SHP77 treated with DMSO at 0.1 percent for 48 hours (cell line): ENCODE results near the gene TMEM108.
A peak's percentile ranks its signal among the peaks of the same experiment; 100 is the strongest.

Experiments
- DNase-seq: peaks from one replicate; lab custom pipeline; 2025; lab: John Stamatoyannopoulos, UW

The TMEM108 gene

DNA sequence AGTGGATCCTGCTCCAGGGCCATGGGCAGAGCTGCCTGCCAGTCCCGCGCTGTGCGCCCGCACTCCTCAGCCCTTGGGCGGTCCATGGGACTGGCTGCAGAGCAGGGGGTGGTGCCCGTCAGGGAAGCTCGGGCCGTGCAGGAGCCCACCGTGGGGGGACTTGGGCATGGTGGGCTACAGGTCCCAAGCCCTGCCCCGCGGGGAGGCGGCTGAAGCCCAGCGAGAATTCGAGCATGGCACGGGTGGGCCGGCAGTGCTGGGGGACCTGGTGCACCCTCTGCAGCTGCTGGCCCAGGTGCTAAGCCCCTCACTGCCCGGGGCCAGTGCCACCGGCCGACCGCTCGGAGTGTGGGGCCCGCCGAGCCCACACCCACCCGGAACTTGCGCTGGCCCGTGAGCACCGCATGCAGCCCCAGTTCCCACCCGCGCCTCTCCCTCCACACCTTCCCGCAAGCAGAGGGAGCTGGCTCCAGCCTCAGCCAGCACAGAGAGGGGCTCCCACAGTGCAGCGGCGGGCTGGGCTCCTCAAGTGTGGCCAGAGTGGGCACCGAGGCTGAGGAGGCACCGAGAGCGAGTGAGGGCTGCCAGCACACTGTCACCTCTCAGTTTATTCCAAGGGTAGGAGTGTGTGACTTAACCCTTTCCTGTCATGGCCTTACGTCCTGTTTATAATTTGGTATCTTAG, 129.3 kb downstream of the TMEM108 start:
- no peak for DNase-seq

GRCh38 chr3:133168025-133168401, 129.8 kb downstream of the TMEM108 start:
- DNase-seq = no peak

- DNase-seq = no peak
These were observed 131.3 kb downstream of the TMEM108 start for GRCh38 chr3:133169331-133170068.

- no peak for DNase-seq
These were observed 133.6 kb downstream of the TMEM108 start for GRCh38 chr3:133171831-133172230.

GRCh38 chr3:133181392-133182150, 143.4 kb downstream of the TMEM108 start:
- DNase-seq = no peak

DNA sequence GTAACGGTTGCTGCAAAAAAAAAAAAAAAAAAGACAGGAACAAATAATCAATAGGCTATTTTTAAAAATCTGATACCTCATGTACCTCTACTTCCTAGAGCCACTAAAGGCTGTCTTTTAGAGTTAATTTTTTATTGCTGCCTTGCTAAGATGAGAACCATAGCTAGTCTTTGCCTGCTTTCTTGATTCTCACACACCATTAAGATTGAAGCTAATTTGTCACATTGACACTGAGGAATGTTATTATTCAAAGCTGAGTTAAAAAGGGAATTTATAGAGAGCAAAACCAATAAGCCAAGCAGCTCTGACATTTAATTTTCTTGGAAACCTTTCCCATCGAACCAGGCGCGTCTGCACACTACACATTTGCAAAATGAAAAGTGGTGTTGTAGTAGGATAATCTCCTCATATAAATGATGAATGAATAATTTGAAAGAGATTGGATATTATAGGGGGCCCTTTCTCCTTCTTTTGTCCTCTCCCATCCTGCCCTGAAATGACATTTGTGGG, 149.7 kb downstream of the TMEM108 start:
- DNase-seq = no peak

- DNase-seq = peak; percentile 44
These were observed 150.8 kb downstream of the TMEM108 start for GRCh38 chr3:133188996-133189395.

DNA sequence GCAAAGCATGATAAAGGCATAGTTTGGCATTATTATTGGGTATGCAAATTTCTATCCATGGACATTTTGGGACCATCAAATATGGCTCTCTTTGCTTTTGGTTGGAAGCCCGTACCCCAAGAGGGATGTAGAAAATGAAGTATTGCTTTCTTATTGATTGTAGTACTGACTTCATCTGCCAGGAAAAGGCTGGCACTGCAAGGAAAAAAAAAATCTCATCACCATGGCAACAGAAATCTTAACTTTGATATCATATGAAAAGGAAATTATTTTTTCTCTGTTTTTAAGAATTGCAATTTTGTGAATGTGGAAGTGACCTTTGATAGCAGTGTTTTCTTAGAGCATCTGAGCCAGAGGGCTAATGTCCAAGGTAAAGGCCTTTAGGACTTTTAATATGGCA, 151.7 kb downstream of the TMEM108 start:
- no peak for DNase-seq

- no peak for DNase-seq
These were observed 153.6 kb downstream of the TMEM108 start for GRCh38 chr3:133191818-133192217.

- DNase-seq = no peak
These were observed 154.3 kb downstream of the TMEM108 start for GRCh38 chr3:133192363-133192945.

GRCh38 chr3:133192967-133193366, 154.8 kb downstream of the TMEM108 start:
- DNase-seq = no peak

GRCh38 chr3:133196527-133196926, 158.3 kb downstream of the TMEM108 start:
- no peak for DNase-seq

GRCh38 chr3:133197619-133198018, 159.4 kb downstream of the TMEM108 start:
- no peak for DNase-seq

- no peak for DNase-seq
These were observed 168.7 kb downstream of the TMEM108 start for GRCh38 chr3:133206921-133207320.

DNA sequence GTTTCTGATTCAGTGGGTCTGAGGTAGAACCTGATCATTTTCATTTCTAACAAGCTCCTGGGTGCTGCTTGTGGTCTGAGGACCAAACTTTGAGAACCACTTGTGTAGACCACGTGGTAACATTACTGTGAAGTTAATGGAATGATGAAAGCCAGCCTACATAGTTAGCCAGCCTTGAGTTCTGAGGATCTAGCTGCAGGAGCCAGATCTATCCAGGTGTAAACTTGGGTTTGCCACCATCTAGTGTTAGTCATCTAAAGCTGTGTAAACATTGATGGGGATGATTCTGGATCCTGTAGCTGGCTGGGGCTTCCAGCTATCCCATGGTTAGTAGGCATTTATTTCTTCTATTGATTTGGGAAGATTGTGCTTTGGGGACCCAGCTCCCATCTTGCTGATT, 170.0 kb downstream of the TMEM108 start:
- DNase-seq = no peak

DNA sequence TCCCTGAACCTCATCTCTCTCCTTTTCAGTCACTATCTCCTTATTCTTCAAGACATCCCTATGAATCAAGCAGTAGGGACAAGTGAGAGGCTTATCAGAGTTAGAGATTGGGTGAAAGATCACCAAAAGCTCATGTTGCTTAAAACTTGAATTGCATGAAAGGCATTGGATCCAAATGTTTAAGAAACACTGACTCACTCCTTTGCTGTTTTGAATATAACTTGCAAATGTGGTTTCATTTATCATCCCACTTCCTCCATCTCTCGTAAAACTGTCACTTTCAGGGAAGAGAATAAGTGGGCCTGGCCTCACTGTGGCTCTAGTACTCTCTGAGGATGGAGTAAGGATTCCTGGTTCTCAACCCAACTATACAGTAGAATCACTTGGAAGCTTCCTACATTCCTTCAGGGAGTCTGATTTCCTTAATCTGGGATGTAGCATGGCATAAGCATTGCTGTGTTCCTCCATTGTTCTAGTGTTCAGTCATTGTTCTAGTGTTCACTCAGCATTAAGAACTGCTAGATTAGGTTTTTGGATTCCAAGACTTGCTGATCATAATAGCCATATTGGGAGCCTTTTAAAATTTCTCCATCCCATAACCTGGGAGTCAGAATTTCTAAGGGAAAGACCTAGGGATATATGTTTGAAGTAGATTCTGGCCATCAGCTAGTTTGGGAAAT, 171.8 kb downstream of the TMEM108 start:
- DNase-seq = no peak

GRCh38 chr3:133210656-133211055, 172.5 kb downstream of the TMEM108 start:
- DNase-seq = no peak

DNA sequence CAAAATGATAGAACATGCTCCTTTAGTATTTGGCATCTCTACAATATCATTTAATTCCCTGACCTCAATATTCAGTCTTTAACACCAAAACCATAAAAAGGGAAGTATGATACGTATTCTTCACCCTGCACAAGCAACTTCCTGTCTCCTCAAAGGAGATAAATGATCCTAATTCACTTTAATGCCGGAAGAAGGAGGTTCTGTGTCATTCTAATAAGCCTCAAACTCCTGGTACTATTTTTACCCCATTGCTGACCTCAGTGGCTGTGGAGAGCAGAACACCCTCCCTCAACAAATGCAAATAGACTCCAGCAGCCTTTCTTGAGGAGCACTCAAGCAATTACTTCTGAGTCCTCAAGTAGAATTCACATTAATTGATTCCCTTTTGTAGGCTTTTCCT, 173.3 kb downstream of the TMEM108 start:
- DNase-seq = no peak

GRCh38 chr3:133211856-133212255, 173.7 kb downstream of the TMEM108 start:
- DNase-seq = no peak

DNA sequence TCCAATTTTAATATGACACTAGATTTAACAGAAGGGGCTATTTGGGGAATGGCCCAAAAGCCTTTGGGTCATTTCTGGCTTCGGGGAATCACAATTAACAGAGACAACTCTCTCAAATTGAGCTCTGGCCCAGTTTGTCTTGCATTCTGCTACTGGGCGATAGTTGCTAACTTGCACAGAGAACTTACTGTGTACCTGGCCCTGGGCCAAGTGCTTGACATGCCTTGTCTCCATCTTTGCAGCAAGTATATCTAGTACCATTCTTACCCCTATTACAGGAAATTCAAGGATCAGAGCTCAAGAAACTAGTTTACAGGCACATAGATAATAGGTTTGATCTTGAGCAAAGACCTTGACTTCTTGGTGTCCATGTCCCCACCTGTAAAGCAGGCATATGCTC, 175.7 kb downstream of the TMEM108 start:
- no peak for DNase-seq

DNA sequence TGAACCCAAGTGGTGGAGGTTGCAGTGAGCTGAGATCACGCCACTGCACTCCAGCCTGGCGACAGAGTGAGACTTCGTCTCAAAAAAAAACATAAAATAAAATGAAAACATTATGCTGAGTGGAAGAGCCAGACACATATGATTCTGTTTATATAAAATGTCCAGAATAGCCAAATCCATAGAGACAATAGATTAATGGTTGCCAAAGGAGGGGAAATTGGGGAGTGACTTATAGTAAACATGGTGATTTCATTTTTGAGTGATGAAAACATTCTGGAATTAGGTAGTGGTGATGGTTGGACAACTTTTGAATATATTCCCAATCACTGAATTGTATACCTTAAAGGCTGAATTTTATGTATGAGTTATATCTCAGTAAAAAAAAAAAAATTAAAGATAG, 189.6 kb downstream of the TMEM108 start:
- no peak for DNase-seq

DNA sequence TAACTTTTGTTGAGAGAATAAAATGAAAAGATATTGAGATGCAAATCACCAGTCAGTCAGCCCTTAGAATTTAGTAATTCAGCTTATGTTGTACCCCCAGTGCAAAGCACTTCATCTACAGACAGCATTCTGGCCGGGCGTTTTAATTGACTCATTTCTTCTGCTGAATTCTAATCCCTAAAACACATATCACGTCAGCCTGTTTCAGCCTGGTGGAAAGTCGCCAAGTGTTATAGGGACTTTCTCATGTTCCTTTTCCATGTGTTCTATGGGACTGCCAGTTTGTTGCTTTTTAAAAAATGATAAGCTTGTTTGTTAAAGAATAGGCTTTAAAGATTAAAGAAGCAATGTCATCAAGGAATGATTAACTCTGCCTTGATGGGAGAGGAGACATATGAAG, 192.0 kb downstream of the TMEM108 start:
- DNase-seq = no peak
